ENCODE results near the gene PRC1. TPM values are rescaled to one million over a fixed set of nuclear protein-coding genes. Genes with fewer than 3 reads are reported as not detected.

The PRC1 gene
- total RNA-seq, 1 donor from 2014 or later = 11.8 TPM

GRCh38 chr15:90986790-90987507 lies 7.4 kb downstream of the PRC1 start:
- no peak overlapping the region for H3K27ac Mint-ChIP-seq (ENCODE audit: unreplicated experiment)
- no peak for TF ChIP-seq CTCF (IDR thresholded peaks at IDR 0.05; ENCODE audit: insufficient read depth, low read depth, low read length)
- no peak for TF ChIP-seq EZH2 (IDR thresholded peaks at IDR 0.05; ENCODE audit: insufficient read depth, low read length)

GRCh38 chr15:90982135-90982534 lies 12.2 kb downstream of the PRC1 start:
- no peaks in the 10 kb centered on the region for H3K9me3 ChIP-seq (ENCODE audit: insufficient read depth, low read depth, low read length)
- H3K4me1 ChIP-seq (ENCODE audit: insufficient read depth, low read length) = no peaks in the 10 kb centered on the region
- H3K9ac ChIP-seq (ENCODE audit: low read length) = no peak overlapping the region
- H3K36me3 Mint-ChIP-seq (ENCODE audit: low read depth, unreplicated experiment) = no peaks in the 10 kb centered on the region
- H3K27me3 Mint-ChIP-seq (ENCODE audit: low read depth, unreplicated experiment) = no peaks in the 10 kb centered on the region
- H3K79me2 ChIP-seq (ENCODE audit: insufficient read depth, low read length) = peaks cover 41% of the 10 kb centered on the region
- H3K4me2 ChIP-seq (ENCODE audit: low read length) = no peak overlapping the region
- TF ChIP-seq CTCF (IDR thresholded peaks at IDR 0.05; ENCODE audit: insufficient read depth, low read depth, low read length) = no peak
- TF ChIP-seq EZH2 (IDR thresholded peaks at IDR 0.05; ENCODE audit: insufficient read depth, low read length) = no peak
- no peak overlapping the region for H2AFZ ChIP-seq (ENCODE audit: low read depth, low read length)
- peaks cover 31% of the 10 kb centered on the region for H3K36me3 ChIP-seq (ENCODE audit: insufficient read depth, low read length)
- H3K27me3 ChIP-seq (ENCODE audit: insufficient read depth, low read length) = no peaks in the 10 kb centered on the region
- H3K27ac ChIP-seq (ENCODE audit: low read depth, low read length) = no peak overlapping the region
- no peak overlapping the region for H3K4me3 Mint-ChIP-seq (ENCODE audit: unreplicated experiment)
- no peak for FAIRE-seq
- peaks cover 5% of the 10 kb centered on the region for H3K4me1 Mint-ChIP-seq (ENCODE audit: low read depth, unreplicated experiment)
- H3K9me3 Mint-ChIP-seq (ENCODE audit: unreplicated experiment) = no peaks in the 10 kb centered on the region
- no peak overlapping the region for H3K4me3 ChIP-seq (ENCODE audit: insufficient read depth, low read depth, low read length)
- H4K20me1 ChIP-seq (ENCODE audit: insufficient read depth, low read length) = no peaks in the 10 kb centered on the region
- H3K27ac Mint-ChIP-seq (ENCODE audit: unreplicated experiment) = no peak overlapping the region
- no peak for DNase-seq (ENCODE audit: low read depth)

More at GRCh38 chr15:90986790-90987507, 7.4 kb downstream of the PRC1 start:
- Histone ChIP-seq H3K27ac (ENCODE audit: low read depth, low read length) (no peak overlapping the region), H3K4me1 (ENCODE audit: insufficient read depth, low read length) (no peaks in the 10 kb centered on the region), H3K9me3 (ENCODE audit: insufficient read depth, low read depth, low read length) (no peaks in the 10 kb centered on the region), H3K9ac (ENCODE audit: low read length) (no peak overlapping the region), H4K20me1 (ENCODE audit: insufficient read depth, low read length) (peaks cover 3% of the 10 kb centered on the region), H3K4me2 (ENCODE audit: low read length) (no peak overlapping the region), H3K36me3 (ENCODE audit: insufficient read depth, low read length) (peaks cover 10% of the 10 kb centered on the region), H3K79me2 (ENCODE audit: insufficient read depth, low read length) (peaks cover 88% of the 10 kb centered on the region), H2AFZ (ENCODE audit: low read depth, low read length) (no peak overlapping the region), H3K4me3 (ENCODE audit: insufficient read depth, low read depth, low read length) (no peak overlapping the region), H3K27me3 (ENCODE audit: insufficient read depth, low read length) (no peaks in the 10 kb centered on the region)
- Mint-ChIP-seq H3K36me3 (ENCODE audit: low read depth, unreplicated experiment) (no peaks in the 10 kb centered on the region), H3K4me1 (ENCODE audit: low read depth, unreplicated experiment) (peaks cover 13% of the 10 kb centered on the region), H3K9me3 (ENCODE audit: unreplicated experiment) (no peaks in the 10 kb centered on the region), H3K4me3 (ENCODE audit: unreplicated experiment) (no peak overlapping the region), H3K27me3 (ENCODE audit: low read depth, unreplicated experiment) (no peaks in the 10 kb centered on the region)
- no peak for DNase-seq (ENCODE audit: low read depth)
- FAIRE-seq = no peak

- Mint-ChIP-seq H3K27me3 (ENCODE audit: low read depth, unreplicated experiment) (no peaks in the 10 kb centered on the region), H3K27ac (ENCODE audit: unreplicated experiment) (no peak overlapping the region), H3K4me3 (ENCODE audit: unreplicated experiment) (no peak overlapping the region)
These were observed 12.7 kb downstream of the PRC1 start for GRCh38 chr15:90981681-90982080.

More at GRCh38 chr15:90981681-90982080, 12.7 kb downstream of the PRC1 start:
- peaks cover 37% of the 10 kb centered on the region for H3K79me2 ChIP-seq (ENCODE audit: insufficient read depth, low read length)
- DNase-seq (ENCODE audit: low read depth) = no peak
- H3K9ac ChIP-seq (ENCODE audit: low read length) = no peak overlapping the region
- H3K9me3 ChIP-seq (ENCODE audit: insufficient read depth, low read depth, low read length) = no peaks in the 10 kb centered on the region
- H3K4me3 ChIP-seq (ENCODE audit: insufficient read depth, low read depth, low read length) = no peak overlapping the region
- H3K4me2 ChIP-seq (ENCODE audit: low read length) = no peak overlapping the region
- H2AFZ ChIP-seq (ENCODE audit: low read depth, low read length) = no peak overlapping the region
- H3K36me3 ChIP-seq (ENCODE audit: insufficient read depth, low read length) = peaks cover 31% of the 10 kb centered on the region
- Mint-ChIP-seq H3K4me1 (ENCODE audit: low read depth, unreplicated experiment) (peaks cover 5% of the 10 kb centered on the region), H3K9me3 (ENCODE audit: unreplicated experiment) (no peaks in the 10 kb centered on the region), H3K36me3 (ENCODE audit: low read depth, unreplicated experiment) (no peaks in the 10 kb centered on the region)
- no peak for TF ChIP-seq CTCF (IDR thresholded peaks at IDR 0.05; ENCODE audit: insufficient read depth, low read depth, low read length)
- TF ChIP-seq EZH2 (IDR thresholded peaks at IDR 0.05; ENCODE audit: insufficient read depth, low read length) = no peak
- no peaks in the 10 kb centered on the region for H3K27me3 ChIP-seq (ENCODE audit: insufficient read depth, low read length)
- no peaks in the 10 kb centered on the region for H3K4me1 ChIP-seq (ENCODE audit: insufficient read depth, low read length)
- no peak for FAIRE-seq
- no peak overlapping the region for H3K27ac ChIP-seq (ENCODE audit: low read depth, low read length)
- no peaks in the 10 kb centered on the region for H4K20me1 ChIP-seq (ENCODE audit: insufficient read depth, low read length)

Data from astrocyte (in vitro differentiated cells and primary cell).